ENCODE results near the gene TENT4A.

The TENT4A gene

DNA sequence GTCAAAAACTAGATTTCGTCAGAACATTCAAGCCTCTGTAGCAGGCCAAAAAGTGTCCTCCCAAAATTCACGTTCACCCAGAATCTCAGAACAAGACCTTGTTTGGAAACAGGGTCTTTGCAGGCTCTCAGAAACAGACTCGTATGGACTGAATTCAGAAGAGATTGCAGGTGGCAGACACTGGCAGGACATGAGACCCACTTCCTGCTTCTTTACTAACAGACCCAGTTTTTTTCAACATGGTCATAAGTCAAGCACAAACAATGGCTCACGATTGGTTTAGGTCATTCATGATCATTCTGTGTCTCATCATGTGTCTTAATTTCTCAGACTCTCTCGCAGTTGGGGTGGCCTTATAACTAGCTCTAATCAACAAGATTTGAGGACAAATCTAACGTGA, 5.4 kb upstream of the TENT4A start:
- H3K9me3 Mint-ChIP-seq, result no peaks in the 10 kb centered on the region
- no peak overlapping the region for H3K27ac Mint-ChIP-seq
- TF ChIP-seq, protein P1, sequence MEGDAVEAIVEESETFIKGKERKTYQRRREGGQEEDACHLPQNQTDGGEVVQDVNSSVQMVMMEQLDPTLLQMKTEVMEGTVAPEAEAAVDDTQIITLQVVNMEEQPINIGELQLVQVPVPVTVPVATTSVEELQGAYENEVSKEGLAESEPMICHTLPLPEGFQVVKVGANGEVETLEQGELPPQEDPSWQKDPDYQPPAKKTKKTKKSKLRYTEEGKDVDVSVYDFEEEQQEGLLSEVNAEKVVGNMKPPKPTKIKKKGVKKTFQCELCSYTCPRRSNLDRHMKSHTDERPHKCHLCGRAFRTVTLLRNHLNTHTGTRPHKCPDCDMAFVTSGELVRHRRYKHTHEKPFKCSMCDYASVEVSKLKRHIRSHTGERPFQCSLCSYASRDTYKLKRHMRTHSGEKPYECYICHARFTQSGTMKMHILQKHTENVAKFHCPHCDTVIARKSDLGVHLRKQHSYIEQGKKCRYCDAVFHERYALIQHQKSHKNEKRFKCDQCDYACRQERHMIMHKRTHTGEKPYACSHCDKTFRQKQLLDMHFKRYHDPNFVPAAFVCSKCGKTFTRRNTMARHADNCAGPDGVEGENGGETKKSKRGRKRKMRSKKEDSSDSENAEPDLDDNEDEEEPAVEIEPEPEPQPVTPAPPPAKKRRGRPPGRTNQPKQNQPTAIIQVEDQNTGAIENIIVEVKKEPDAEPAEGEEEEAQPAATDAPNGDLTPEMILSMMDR (IDR thresholded peaks at IDR 0.05; ENCODE audit: unreplicated experiment in 3 of 3), result no peak
- H3K4me3 Mint-ChIP-seq, result no peak overlapping the region
- H3K36me3 Mint-ChIP-seq (ENCODE audit: low read depth), result no peaks in the 10 kb centered on the region
- H3K27me3 Mint-ChIP-seq (ENCODE audit: low read depth), result peaks cover 13% of the 10 kb centered on the region
- peaks cover 5% of the 10 kb centered on the region for H3K4me1 Mint-ChIP-seq

DNA sequence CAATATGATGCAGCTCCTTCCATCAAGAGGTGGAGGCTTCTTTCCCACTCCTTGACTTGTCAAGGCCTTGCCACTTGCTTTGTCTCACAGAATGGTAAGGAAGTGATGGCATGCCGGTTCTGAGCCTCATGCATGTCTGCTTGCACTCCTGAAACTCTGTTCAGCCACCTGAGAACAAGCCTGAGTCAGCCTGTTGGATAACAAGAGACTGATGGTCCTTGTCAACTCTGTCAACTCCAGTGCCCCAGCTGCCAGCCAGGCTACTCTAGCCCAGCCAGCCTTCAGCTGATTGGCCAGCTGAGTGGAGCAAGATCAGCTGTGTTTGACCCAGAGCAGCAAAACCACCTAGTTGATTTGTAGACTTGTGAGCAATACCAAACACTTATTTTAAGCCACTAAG, 4.4 kb upstream of the TENT4A start:
- H3K27ac Mint-ChIP-seq, result no peak overlapping the region
- H3K4me3 Mint-ChIP-seq, result no peak overlapping the region
- TF ChIP-seq, protein P1 (IDR thresholded peaks at IDR 0.05; ENCODE audit: unreplicated experiment in 3 of 3), result no peak
- H3K4me1 Mint-ChIP-seq, result peaks cover 5% of the 10 kb centered on the region
- H3K36me3 Mint-ChIP-seq (ENCODE audit: low read depth), result no peaks in the 10 kb centered on the region
- no peaks in the 10 kb centered on the region for H3K9me3 Mint-ChIP-seq
- peaks cover 13% of the 10 kb centered on the region for H3K27me3 Mint-ChIP-seq (ENCODE audit: low read depth)

DNA sequence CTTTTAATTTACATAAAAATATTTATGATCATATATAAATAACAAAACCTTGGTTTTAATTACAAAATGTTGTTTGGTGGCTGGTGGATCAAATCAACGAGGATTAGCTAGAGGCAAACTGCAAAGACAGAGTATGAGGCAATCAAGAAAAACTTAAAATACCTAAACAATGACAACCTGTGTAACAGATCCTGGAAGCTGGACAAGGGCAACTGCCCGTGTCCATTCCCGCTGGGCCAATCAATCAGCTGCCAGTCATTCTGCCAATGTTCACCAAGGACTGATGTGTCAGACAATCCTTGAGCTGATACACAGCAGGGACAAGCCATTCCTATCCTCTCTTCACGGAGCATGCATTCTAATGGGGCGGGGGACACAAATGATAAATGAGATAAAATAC, 3.2 kb upstream of the TENT4A start:
- Mint-ChIP-seq H3K27ac (peak overlapping the region in 1 of 3 experiments; percentile 1), H3K36me3 (ENCODE audit: low read depth) (no peaks in the 10 kb centered on the region), H3K9me3 (no peaks in the 10 kb centered on the region), H3K4me3 (peak overlapping the region; percentile 56 to 93 (median 73)), H3K27me3 (ENCODE audit: low read depth) (peaks cover 5% of the 10 kb centered on the region), H3K4me1 (peaks cover 10% of the 10 kb centered on the region)
- TF ChIP-seq, protein P1 (IDR thresholded peaks at IDR 0.05; ENCODE audit: unreplicated experiment in 3 of 3), result no peak

- peaks cover 5% of the 10 kb centered on the region for H3K27me3 Mint-ChIP-seq (ENCODE audit: low read depth)
- no peaks in the 10 kb centered on the region for H3K9me3 Mint-ChIP-seq
- peaks cover 17% of the 10 kb centered on the region for H3K4me1 Mint-ChIP-seq
- H3K4me3 Mint-ChIP-seq, result peak overlapping the region; percentile 56 to 93 (median 73)
- TF ChIP-seq, protein P1 (IDR thresholded peaks at IDR 0.05; ENCODE audit: unreplicated experiment in 3 of 3), result no peak
- H3K36me3 Mint-ChIP-seq (ENCODE audit: low read depth), result no peaks in the 10 kb centered on the region
- peak overlapping the region in 2 of 3 experiments; percentile 1 to 51 for H3K27ac Mint-ChIP-seq
These were observed 2.5 kb upstream of the TENT4A start for GRCh38 chr5:6710551-6711318.

DNA sequence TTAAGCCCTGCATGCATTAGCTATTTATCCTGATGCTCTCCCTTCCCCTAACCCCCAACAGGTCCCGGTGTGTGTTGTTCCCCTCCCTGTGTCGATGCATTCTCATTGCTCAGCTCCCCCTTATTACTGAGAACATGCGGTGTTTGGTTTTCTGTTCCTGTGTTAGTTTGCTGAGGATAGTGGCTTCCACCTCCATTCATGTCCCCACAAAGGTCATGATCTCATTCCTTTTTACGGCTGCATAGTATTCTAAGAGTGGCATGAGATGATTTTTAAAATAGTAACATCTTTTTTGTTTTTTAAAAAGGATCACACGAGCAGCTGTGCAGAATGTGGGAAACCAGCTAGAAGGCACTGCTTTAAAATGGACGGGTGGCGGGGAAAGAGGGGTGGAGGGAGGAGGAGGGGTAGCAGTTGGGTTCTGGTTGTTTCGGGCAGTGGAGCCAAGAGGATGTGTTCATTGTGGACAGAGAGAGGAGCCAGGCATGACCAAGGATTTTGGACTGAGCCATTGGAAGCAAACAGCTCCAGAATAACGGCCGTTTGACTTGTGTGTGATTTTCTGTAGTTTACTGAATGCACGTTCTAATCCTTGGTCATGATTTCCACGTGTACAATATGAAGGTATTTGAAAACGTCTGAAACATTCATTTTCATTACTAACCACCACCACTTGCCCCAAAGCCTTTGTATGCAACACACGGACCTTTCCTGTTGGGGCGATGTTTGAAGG, 1.7 kb upstream of the TENT4A start:
- H3K4me3 Mint-ChIP-seq, result peak overlapping the region; percentile 88 to 93 (median 88)
- H3K27me3 Mint-ChIP-seq (ENCODE audit: low read depth), result peaks cover 5% of the 10 kb centered on the region
- H3K36me3 Mint-ChIP-seq (ENCODE audit: low read depth), result no peaks in the 10 kb centered on the region
- H3K9me3 Mint-ChIP-seq, result no peaks in the 10 kb centered on the region
- peaks cover 25% of the 10 kb centered on the region for H3K4me1 Mint-ChIP-seq
- H3K27ac Mint-ChIP-seq, result peak overlapping the region; percentile 88 to 91 (median 90)
- TF ChIP-seq, protein P1 (IDR thresholded peaks at IDR 0.05; ENCODE audit: unreplicated experiment in 3 of 3), result no peak
